HL-60 (cell line): ENCODE results near the gene PRCD.

Source experiments
- TF ChIP-seq, protein P1 (sequence below): IDR thresholded peaks from 2 replicates; pipeline ENCODE4 v1.6.1; 2012; ENCODE audit warnings: low read depth; ENCODE audit not compliant: insufficient replicate concordance
- TF ChIP-seq, protein P2 (sequence below): IDR thresholded peaks from one replicate; pipeline ENCODE4 v1.5.1; 2011; ENCODE audit warnings: low read length, control low read depth, inconsistent platforms; ENCODE audit not compliant: insufficient read depth

DNA sequence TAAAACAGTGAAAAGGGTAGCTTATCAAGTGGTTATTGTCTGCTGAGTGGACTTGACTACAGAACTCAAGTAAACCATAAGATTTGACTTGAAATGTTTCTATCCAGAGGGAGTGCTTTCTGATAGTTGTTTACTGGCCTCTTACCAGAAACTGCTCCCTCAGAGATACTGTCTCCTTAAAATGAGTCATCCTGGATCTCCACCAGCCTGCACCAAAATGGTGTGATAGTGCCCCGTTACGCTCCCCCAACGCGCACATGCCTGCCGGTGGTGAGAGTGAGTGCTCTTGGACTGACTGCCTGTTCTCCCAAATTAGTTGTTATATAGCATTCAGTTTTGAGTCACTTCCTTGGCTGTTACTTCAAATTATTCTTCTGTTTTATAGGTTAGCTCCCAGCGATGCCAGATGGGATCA lies 22.9 kb downstream of the PRCD start:
- TF ChIP-seq, protein P1, sequence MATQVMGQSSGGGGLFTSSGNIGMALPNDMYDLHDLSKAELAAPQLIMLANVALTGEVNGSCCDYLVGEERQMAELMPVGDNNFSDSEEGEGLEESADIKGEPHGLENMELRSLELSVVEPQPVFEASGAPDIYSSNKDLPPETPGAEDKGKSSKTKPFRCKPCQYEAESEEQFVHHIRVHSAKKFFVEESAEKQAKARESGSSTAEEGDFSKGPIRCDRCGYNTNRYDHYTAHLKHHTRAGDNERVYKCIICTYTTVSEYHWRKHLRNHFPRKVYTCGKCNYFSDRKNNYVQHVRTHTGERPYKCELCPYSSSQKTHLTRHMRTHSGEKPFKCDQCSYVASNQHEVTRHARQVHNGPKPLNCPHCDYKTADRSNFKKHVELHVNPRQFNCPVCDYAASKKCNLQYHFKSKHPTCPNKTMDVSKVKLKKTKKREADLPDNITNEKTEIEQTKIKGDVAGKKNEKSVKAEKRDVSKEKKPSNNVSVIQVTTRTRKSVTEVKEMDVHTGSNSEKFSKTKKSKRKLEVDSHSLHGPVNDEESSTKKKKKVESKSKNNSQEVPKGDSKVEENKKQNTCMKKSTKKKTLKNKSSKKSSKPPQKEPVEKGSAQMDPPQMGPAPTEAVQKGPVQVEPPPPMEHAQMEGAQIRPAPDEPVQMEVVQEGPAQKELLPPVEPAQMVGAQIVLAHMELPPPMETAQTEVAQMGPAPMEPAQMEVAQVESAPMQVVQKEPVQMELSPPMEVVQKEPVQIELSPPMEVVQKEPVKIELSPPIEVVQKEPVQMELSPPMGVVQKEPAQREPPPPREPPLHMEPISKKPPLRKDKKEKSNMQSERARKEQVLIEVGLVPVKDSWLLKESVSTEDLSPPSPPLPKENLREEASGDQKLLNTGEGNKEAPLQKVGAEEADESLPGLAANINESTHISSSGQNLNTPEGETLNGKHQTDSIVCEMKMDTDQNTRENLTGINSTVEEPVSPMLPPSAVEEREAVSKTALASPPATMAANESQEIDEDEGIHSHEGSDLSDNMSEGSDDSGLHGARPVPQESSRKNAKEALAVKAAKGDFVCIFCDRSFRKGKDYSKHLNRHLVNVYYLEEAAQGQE, result no peak
- TF ChIP-seq, protein P2, sequence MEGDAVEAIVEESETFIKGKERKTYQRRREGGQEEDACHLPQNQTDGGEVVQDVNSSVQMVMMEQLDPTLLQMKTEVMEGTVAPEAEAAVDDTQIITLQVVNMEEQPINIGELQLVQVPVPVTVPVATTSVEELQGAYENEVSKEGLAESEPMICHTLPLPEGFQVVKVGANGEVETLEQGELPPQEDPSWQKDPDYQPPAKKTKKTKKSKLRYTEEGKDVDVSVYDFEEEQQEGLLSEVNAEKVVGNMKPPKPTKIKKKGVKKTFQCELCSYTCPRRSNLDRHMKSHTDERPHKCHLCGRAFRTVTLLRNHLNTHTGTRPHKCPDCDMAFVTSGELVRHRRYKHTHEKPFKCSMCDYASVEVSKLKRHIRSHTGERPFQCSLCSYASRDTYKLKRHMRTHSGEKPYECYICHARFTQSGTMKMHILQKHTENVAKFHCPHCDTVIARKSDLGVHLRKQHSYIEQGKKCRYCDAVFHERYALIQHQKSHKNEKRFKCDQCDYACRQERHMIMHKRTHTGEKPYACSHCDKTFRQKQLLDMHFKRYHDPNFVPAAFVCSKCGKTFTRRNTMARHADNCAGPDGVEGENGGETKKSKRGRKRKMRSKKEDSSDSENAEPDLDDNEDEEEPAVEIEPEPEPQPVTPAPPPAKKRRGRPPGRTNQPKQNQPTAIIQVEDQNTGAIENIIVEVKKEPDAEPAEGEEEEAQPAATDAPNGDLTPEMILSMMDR, result no peak
